IPS-20b (cell line): ENCODE results near the gene BICD1.
A peak's percentile ranks its signal among the peaks of the same experiment; 100 is the strongest.

Experiments
- H3K27ac ChIP-seq: one replicate; pipeline ENCODE4 v1.5.1; 2013; ENCODE audit warnings: low read length
- H3K27me3 ChIP-seq: 2 replicates; pipeline ENCODE4 v1.6.1; 2013; ENCODE audit warnings: mild to moderate bottlenecking, low read length, inconsistent platforms; ENCODE audit not compliant: insufficient read depth
- H3K36me3 ChIP-seq: 2 replicates; pipeline ENCODE4 v1.6.1; 2013; ENCODE audit warnings: low read depth, mild to moderate bottlenecking, inconsistent platforms, low read length, moderate library complexity; ENCODE audit not compliant: insufficient read depth
- H3K4me1 ChIP-seq: 2 replicates; pipeline ENCODE4 v1.6.1; 2013; ENCODE audit warnings: mild to moderate bottlenecking, control low read depth, inconsistent platforms, low read length, moderate library complexity; ENCODE audit not compliant: insufficient read depth
- H3K4me3 ChIP-seq: 2 replicates; pipeline ENCODE4 v1.5.1; 2013; ENCODE audit warnings: mild to moderate bottlenecking, low read length, inconsistent platforms
- H3K9ac ChIP-seq: 2 replicates; pipeline ENCODE4 v1.6.1; 2013; ENCODE audit warnings: low read depth, mild to moderate bottlenecking, inconsistent platforms, low read length, moderate library complexity
- H3K9me3 ChIP-seq: 2 replicates; pipeline ENCODE4 v1.6.1; 2013; ENCODE audit warnings: mild to moderate bottlenecking, low read depth, low read length, inconsistent platforms; ENCODE audit not compliant: insufficient read depth

BICD1 gene

GRCh38 chr12:32197421-32197820 is 90.8 kb downstream of the BICD1 start:
- Histone ChIP-seq H3K4me3 (no peak overlapping the region), H3K9me3 (peaks cover 35% of the 10 kb centered on the region), H3K9ac (no peak overlapping the region), H3K27me3 (no peaks in the 10 kb centered on the region), H3K27ac (no peak overlapping the region), H3K36me3 (peaks cover 23% of the 10 kb centered on the region), H3K4me1 (0 out of 2 replicates have a peak, but pooled peaks cover 4% of the 10 kb centered on the region)

GRCh38 chr12:32198555-32198954 is 91.9 kb downstream of the BICD1 start:
- peaks cover 30% of the 10 kb centered on the region for H3K9me3 ChIP-seq
- peaks cover 15% of the 10 kb centered on the region for H3K36me3 ChIP-seq
- 0 out of 2 replicates have a peak, but pooled peaks cover 4% of the 10 kb centered on the region for H3K4me1 ChIP-seq
- no peak overlapping the region for H3K4me3 ChIP-seq
- H3K27me3 ChIP-seq = no peaks in the 10 kb centered on the region
- no peak overlapping the region for H3K9ac ChIP-seq
- H3K27ac ChIP-seq = no peak overlapping the region

- H3K27me3 ChIP-seq = no peaks in the 10 kb centered on the region
- H3K4me3 ChIP-seq = no peak overlapping the region
- H3K9ac ChIP-seq = no peak overlapping the region
- 0 out of 2 replicates have a peak, but pooled peaks cover 4% of the 10 kb centered on the region for H3K4me1 ChIP-seq
- H3K9me3 ChIP-seq = peaks cover 12% of the 10 kb centered on the region
- 0 out of 2 replicates have a peak, but pooled peaks cover 7% of the 10 kb centered on the region for H3K36me3 ChIP-seq
- no peak overlapping the region for H3K27ac ChIP-seq
Observed at GRCh38 chr12:32201096-32201495, 94.4 kb downstream of the BICD1 start.

GRCh38 chr12:32201976-32202375 is 95.3 kb downstream of the BICD1 start:
- Histone ChIP-seq H3K27me3 (no peaks in the 10 kb centered on the region), H3K27ac (no peak overlapping the region), H3K4me1 (0 out of 2 replicates have a peak, but pooled peaks cover 4% of the 10 kb centered on the region), H3K9ac (no peak overlapping the region), H3K36me3 (0 out of 2 replicates have a peak, but pooled peaks cover 7% of the 10 kb centered on the region), H3K9me3 (peaks cover 12% of the 10 kb centered on the region), H3K4me3 (no peak overlapping the region)

GRCh38 chr12:32205731-32206130 is 99.1 kb downstream of the BICD1 start:
- no peaks in the 10 kb centered on the region for H3K27me3 ChIP-seq
- H3K36me3 ChIP-seq = no peaks in the 10 kb centered on the region
- peaks cover 14% of the 10 kb centered on the region; the same call in 1 of the 2 replicates for H3K4me1 ChIP-seq
- no peak overlapping the region for H3K4me3 ChIP-seq
- H3K9ac ChIP-seq = no peak overlapping the region
- no peaks in the 10 kb centered on the region for H3K9me3 ChIP-seq
- H3K27ac ChIP-seq = no peak overlapping the region

- Histone ChIP-seq H3K27me3 (no peaks in the 10 kb centered on the region), H3K27ac (no peak overlapping the region), H3K4me3 (no peak overlapping the region), H3K9me3 (no peaks in the 10 kb centered on the region), H3K36me3 (no peaks in the 10 kb centered on the region), H3K4me1 (peaks cover 21% of the 10 kb centered on the region; the same call in 1 of the 2 replicates), H3K9ac (no peak overlapping the region)
Observed at GRCh38 chr12:32208355-32208754, 101.7 kb downstream of the BICD1 start.

GRCh38 chr12:32211066-32211899 is 104.6 kb downstream of the BICD1 start:
- H3K27ac ChIP-seq = no peak overlapping the region
- H3K9ac ChIP-seq = 0 out of 2 replicates have a peak overlapping the region, but pooled peaks have one; percentile 5
- H3K4me1 ChIP-seq = peaks cover 21% of the 10 kb centered on the region; the same call in 1 of the 2 replicates
- no peaks in the 10 kb centered on the region for H3K9me3 ChIP-seq
- no peak overlapping the region for H3K4me3 ChIP-seq
- no peaks in the 10 kb centered on the region for H3K27me3 ChIP-seq
- H3K36me3 ChIP-seq = peaks cover 4% of the 10 kb centered on the region

GRCh38 chr12:32211900-32212156 is 105.2 kb downstream of the BICD1 start:
- Histone ChIP-seq H3K36me3 (peaks cover 10% of the 10 kb centered on the region), H3K4me1 (peaks cover 21% of the 10 kb centered on the region; the same call in 1 of the 2 replicates), H3K4me3 (no peak overlapping the region), H3K9me3 (no peaks in the 10 kb centered on the region), H3K9ac (no peak overlapping the region), H3K27ac (no peak overlapping the region), H3K27me3 (no peaks in the 10 kb centered on the region)

- Histone ChIP-seq H3K27me3 (no peaks in the 10 kb centered on the region), H3K36me3 (peaks cover 35% of the 10 kb centered on the region), H3K4me3 (no peak overlapping the region), H3K4me1 (peaks cover 15% of the 10 kb centered on the region; the same call in 1 of the 2 replicates), H3K27ac (no peak overlapping the region), H3K9ac (no peak overlapping the region), H3K9me3 (no peaks in the 10 kb centered on the region)
Observed at GRCh38 chr12:32214723-32215122, 108.1 kb downstream of the BICD1 start.

- H3K4me3 ChIP-seq = no peak overlapping the region
- H3K36me3 ChIP-seq = peaks cover 35% of the 10 kb centered on the region
- H3K27ac ChIP-seq = no peak overlapping the region
Observed at GRCh38 chr12:32217354-32218310, 111.0 kb downstream of the BICD1 start.

GRCh38 chr12:32223941-32224340 is 117.3 kb downstream of the BICD1 start:
- Histone ChIP-seq H3K4me1 (no peaks in the 10 kb centered on the region), H3K4me3 (no peak overlapping the region), H3K27ac (no peak overlapping the region), H3K36me3 (peaks cover 20% of the 10 kb centered on the region), H3K27me3 (no peaks in the 10 kb centered on the region), H3K9me3 (no peaks in the 10 kb centered on the region), H3K9ac (no peak overlapping the region)

More at GRCh38 chr12:32217354-32218310, 111.0 kb downstream of the BICD1 start:
- Histone ChIP-seq H3K27me3 (no peaks in the 10 kb centered on the region), H3K9ac (no peak overlapping the region), H3K4me1 (no peaks in the 10 kb centered on the region), H3K9me3 (no peaks in the 10 kb centered on the region)
